WTC11 (cell line): ENCODE results near the gene UAP1L1.

ENCODE experiments used
- ATF1 ChIP-seq: sonication (generic); formaldehyde crosslinking; IDR thresholded peaks from 2 replicates; pipeline ENCODE4 v1.8.1; 2023; ENCODE audit warnings: mild to moderate bottlenecking, moderate library complexity, missing genetic modification reagents
- CREB1 ChIP-seq: sonication (generic); formaldehyde crosslinking; IDR thresholded peaks from 2 replicates; pipeline ENCODE4 v1.8.0; 2023; ENCODE audit warnings: mild to moderate bottlenecking, missing genetic modification reagents
- ETV6 ChIP-seq: sonication (generic); formaldehyde crosslinking; IDR thresholded peaks from 2 replicates; pipeline ENCODE4 v1.8.1; 2022; ENCODE audit warnings: mild to moderate bottlenecking, missing genetic modification reagents
- NR3C1 ChIP-seq: sonication (generic); formaldehyde crosslinking; conservative IDR thresholded peaks from 2 replicates; pipeline ENCODE4 v1.8.1; 2023; ENCODE audit warnings: low read depth, mild to moderate bottlenecking, missing genetic modification reagents
- TEAD4 ChIP-seq: sonication (generic); formaldehyde crosslinking; IDR thresholded peaks from 2 replicates; pipeline ENCODE4 v1.8.0; 2022; ENCODE audit warnings: mild to moderate bottlenecking, missing genetic modification reagents
- TP53 ChIP-seq: sonication (generic); formaldehyde crosslinking; IDR thresholded peaks from 2 replicates; pipeline ENCODE4 v1.8.1; 2023; ENCODE audit warnings: mild to moderate bottlenecking, missing genetic modification reagents
- ZNF416 ChIP-seq: fragments of 250-450 bp; sonication (Bioruptor Pico); IDR thresholded peaks from 2 replicates; pipeline ENCODE4 v1.9.0; 2021; ENCODE audit warnings: mild to moderate bottlenecking, inconsistent platforms
- TF ChIP-seq, protein P1 (sequence below): sonication (generic); formaldehyde crosslinking; IDR thresholded peaks from 2 replicates; pipeline ENCODE4 v1.8.1; 2022; ENCODE audit warnings: low read depth, mild to moderate bottlenecking, moderate library complexity, missing genetic modification reagents, borderline replicate concordance
- TF ChIP-seq, protein P2 (sequence below): sonication (generic); formaldehyde crosslinking; IDR thresholded peaks from 2 replicates; pipeline ENCODE4 v1.8.0; 2022; ENCODE audit warnings: mild to moderate bottlenecking, missing genetic modification reagents
- TF ChIP-seq, protein P3 (sequence below): fragments of 250-450 bp; sonication (Bioruptor Pico); conservative IDR thresholded peaks from 2 replicates; pipeline ENCODE4 v1.9.0; 2021; ENCODE audit warnings: mild to moderate bottlenecking
- TF ChIP-seq, protein P4 (sequence below): fragments of 200-600 bp; IDR thresholded peaks from 2 replicates; pipeline ENCODE4 v1.8.0; 2022; ENCODE audit warnings: antibody characterized with exemption
- TF ChIP-seq, protein P5 (sequence below): sonication (generic); formaldehyde crosslinking; IDR thresholded peaks from 2 replicates; pipeline ENCODE4 v1.8.0; 2022; ENCODE audit warnings: missing genetic modification reagents
- TF ChIP-seq, protein P6 (sequence below): fragments of 250-450 bp; sonication (Bioruptor Pico); IDR thresholded peaks from 2 replicates; pipeline ENCODE4 v2.1.2; 2022; ENCODE audit warnings: mild to moderate bottlenecking, moderate library complexity
- TF ChIP-seq, protein P7 (sequence below): sonication (generic); formaldehyde crosslinking; IDR thresholded peaks from 2 replicates; pipeline ENCODE4 v1.8.0; 2022; ENCODE audit warnings: mild to moderate bottlenecking, missing genetic modification reagents

DNA sequence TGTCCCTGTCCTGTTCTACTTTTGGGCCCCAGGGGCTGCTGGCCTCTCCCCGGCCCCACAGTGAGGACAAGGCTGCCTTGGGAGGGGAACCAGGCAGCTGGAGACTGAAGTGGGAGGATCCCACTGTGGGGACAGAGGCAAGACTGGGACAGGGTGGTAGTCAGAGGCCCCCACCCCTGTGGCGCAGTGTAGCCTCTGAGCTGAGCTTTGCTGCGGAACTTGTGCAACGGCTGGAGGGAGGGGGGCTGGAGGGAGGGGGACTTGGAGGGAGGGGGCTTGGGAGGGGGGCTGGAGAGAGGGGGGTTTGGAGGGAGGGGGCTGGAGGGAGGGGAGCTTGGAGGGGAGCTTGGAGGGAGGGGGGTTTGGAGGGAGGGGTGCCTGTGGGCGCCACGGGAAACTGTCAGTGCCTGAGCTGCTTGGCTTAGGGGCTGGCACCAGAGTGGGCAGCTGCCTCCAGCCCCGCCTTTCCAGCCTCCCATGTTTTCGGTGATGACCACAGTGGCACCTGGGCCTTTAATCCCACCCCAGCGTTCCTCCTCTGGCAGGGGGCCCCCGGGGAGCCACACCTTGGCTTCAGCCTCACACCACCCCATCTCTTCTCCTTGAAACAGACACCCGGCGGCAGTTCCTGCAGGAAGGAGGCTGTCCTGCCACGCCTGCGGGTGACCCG is 43.1 kb upstream of the UAP1L1 start:
- TF ChIP-seq, protein P1, sequence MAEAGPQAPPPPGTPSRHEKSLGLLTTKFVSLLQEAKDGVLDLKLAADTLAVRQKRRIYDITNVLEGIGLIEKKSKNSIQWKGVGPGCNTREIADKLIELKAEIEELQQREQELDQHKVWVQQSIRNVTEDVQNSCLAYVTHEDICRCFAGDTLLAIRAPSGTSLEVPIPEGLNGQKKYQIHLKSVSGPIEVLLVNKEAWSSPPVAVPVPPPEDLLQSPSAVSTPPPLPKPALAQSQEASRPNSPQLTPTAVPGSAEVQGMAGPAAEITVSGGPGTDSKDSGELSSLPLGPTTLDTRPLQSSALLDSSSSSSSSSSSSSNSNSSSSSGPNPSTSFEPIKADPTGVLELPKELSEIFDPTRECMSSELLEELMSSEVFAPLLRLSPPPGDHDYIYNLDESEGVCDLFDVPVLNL = no peak
- TF ChIP-seq ATF1 (no peak), ZNF416 (CRISPR knock-in tag) (no peak), CREB1 (CRISPR knock-in tag) (no peak), ETV6 (CRISPR knock-in tag) (no peak), TP53 (CRISPR knock-in tag) (no peak), NR3C1 (no peak), TEAD4 (CRISPR knock-in tag) (no peak)
- TF ChIP-seq, protein P2, sequence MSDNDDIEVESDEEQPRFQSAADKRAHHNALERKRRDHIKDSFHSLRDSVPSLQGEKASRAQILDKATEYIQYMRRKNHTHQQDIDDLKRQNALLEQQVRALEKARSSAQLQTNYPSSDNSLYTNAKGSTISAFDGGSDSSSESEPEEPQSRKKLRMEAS (CRISPR knock-in tag) = no peak
- TF ChIP-seq, protein P3, sequence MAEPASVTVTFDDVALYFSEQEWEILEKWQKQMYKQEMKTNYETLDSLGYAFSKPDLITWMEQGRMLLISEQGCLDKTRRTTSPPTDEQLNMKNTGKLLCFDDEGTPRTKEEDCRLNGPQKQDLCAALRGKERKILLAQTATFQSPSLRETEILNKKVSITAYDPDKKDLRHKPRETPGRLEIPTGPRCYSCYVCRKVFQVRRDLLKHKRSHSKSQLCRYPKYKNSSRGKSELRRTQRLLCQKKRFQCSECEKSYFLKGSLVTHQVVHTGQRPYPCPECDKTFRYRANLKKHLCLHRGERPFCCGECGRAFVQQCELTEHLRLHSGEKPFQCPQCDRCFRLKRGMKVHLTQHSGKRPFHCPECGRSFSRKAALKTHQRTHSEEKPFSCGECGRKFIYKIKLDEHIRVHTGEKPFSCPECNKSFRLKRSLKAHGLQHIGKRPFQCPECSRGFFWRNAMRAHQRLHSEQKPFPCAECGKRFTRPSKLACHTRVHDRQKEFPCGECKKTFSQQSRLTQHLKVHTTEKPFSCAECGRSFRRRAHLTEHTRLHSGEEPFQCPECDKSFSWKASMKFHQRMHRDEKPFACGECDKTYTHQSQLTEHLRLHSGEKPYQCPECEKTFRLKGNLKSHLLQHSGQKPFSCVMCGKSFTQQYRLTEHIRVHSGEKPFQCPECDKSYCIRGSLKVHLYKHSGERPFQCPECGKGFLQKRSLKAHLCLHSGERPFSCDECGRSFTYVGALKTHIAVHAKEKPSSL (CRISPR knock-in tag) = no peak
- TF ChIP-seq, protein P4, sequence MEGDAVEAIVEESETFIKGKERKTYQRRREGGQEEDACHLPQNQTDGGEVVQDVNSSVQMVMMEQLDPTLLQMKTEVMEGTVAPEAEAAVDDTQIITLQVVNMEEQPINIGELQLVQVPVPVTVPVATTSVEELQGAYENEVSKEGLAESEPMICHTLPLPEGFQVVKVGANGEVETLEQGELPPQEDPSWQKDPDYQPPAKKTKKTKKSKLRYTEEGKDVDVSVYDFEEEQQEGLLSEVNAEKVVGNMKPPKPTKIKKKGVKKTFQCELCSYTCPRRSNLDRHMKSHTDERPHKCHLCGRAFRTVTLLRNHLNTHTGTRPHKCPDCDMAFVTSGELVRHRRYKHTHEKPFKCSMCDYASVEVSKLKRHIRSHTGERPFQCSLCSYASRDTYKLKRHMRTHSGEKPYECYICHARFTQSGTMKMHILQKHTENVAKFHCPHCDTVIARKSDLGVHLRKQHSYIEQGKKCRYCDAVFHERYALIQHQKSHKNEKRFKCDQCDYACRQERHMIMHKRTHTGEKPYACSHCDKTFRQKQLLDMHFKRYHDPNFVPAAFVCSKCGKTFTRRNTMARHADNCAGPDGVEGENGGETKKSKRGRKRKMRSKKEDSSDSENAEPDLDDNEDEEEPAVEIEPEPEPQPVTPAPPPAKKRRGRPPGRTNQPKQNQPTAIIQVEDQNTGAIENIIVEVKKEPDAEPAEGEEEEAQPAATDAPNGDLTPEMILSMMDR = no peak
- TF ChIP-seq, protein P5, sequence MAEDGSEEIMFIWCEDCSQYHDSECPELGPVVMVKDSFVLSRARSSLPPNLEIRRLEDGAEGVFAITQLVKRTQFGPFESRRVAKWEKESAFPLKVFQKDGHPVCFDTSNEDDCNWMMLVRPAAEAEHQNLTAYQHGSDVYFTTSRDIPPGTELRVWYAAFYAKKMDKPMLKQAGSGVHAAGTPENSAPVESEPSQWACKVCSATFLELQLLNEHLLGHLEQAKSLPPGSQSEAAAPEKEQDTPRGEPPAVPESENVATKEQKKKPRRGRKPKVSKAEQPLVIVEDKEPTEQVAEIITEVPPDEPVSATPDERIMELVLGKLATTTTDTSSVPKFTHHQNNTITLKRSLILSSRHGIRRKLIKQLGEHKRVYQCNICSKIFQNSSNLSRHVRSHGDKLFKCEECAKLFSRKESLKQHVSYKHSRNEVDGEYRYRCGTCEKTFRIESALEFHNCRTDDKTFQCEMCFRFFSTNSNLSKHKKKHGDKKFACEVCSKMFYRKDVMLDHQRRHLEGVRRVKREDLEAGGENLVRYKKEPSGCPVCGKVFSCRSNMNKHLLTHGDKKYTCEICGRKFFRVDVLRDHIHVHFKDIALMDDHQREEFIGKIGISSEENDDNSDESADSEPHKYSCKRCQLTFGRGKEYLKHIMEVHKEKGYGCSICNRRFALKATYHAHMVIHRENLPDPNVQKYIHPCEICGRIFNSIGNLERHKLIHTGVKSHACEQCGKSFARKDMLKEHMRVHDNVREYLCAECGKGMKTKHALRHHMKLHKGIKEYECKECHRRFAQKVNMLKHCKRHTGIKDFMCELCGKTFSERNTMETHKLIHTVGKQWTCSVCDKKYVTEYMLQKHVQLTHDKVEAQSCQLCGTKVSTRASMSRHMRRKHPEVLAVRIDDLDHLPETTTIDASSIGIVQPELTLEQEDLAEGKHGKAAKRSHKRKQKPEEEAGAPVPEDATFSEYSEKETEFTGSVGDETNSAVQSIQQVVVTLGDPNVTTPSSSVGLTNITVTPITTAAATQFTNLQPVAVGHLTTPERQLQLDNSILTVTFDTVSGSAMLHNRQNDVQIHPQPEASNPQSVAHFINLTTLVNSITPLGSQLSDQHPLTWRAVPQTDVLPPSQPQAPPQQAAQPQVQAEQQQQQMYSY = no peak
- TF ChIP-seq, protein P6, sequence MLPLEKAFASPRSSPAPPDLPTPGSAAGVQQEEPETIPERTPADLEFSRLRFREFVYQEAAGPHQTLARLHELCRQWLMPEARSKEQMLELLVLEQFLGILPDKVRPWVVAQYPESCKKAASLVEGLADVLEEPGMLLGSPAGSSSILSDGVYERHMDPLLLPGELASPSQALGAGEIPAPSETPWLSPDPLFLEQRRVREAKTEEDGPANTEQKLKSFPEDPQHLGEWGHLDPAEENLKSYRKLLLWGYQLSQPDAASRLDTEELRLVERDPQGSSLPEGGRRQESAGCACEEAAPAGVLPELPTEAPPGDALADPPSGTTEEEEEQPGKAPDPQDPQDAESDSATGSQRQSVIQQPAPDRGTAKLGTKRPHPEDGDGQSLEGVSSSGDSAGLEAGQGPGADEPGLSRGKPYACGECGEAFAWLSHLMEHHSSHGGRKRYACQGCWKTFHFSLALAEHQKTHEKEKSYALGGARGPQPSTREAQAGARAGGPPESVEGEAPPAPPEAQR (CRISPR knock-in tag) = no peak
- TF ChIP-seq, protein P7, sequence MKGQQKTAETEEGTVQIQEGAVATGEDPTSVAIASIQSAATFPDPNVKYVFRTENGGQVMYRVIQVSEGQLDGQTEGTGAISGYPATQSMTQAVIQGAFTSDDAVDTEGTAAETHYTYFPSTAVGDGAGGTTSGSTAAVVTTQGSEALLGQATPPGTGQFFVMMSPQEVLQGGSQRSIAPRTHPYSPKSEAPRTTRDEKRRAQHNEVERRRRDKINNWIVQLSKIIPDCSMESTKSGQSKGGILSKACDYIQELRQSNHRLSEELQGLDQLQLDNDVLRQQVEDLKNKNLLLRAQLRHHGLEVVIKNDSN (CRISPR knock-in tag) = no peak
